H1 (cell line): ENCODE measurements around the gene BNC1. TPM values are rescaled to one million over a fixed set of nuclear protein-coding genes. Genes with fewer than 3 reads are reported as not detected.

ENCODE experiments used
- CHD7 ChIP-seq: fragments of 300-600 bp; sonication (generic); IDR thresholded peaks from 2 replicates; pipeline ENCODE4 v1.7.1; 2012; ENCODE audit warnings: low read length, moderate library complexity, mild to moderate bottlenecking, inconsistent platforms; ENCODE audit not compliant: insufficient replicate concordance
- SAP30 ChIP-seq: fragments of 300-600 bp; sonication (generic); IDR thresholded peaks from 2 replicates; pipeline ENCODE4 v1.7.1; 2012; ENCODE audit warnings: low read length, moderate library complexity, mild to moderate bottlenecking, inconsistent platforms; ENCODE audit not compliant: insufficient read depth, insufficient replicate concordance
- polyA plus RNA-seq, 7 experiments: library from polyadenylated mRNA; depleted of rRNA in 3 of 7; stranded (reverse) in 5 of 7; unstranded in 2 of 7; fragments of >200 nt in 5 of 7; fragments of 200-250 nt in 2 of 7; gene quantifications; 1 replicate in 5 of 7; 2 replicates in 1 of 7; 4 replicates in 1 of 7; pipeline versions ENCODE4 v1.2.1 to v1.2.3, GENCODE V29; 2011 to 2013; ENCODE audit warnings: missing spikeins in 2 of 7, mixed read lengths in 2 of 7
- total RNA-seq: library from RNA; stranded (reverse); fragmentation: NEBNext Ultra II Directional; extraction: Animal tissue kit (Norgen Biotek cat#: 25700); gene quantifications from 2 replicates; pipeline ENCODE4 v1.2.1, GENCODE V29; 2021

The BNC1 gene
- total and polyA plus RNA-seq, 2 of the 8 experiments (the other 6 are each of a cell fraction or from before 2014, with no cell fraction given): 0.99 to 2.1 TPM

- TF ChIP-seq CHD7 (no peak), SAP30 (no peak)
Measured at GRCh38 chr15:83319771-83320170, 35.3 kb upstream of the BNC1 start (continued).
